HepG2 (cell line): ENCODE data around the gene SMIM30. TPM values are rescaled to one million over a fixed set of nuclear protein-coding genes. Genes with fewer than 3 reads are reported as not detected.

Experiments used
- ATAC-seq: fragments of 200-7000 bp; cut with Tn5 transposase; 3 replicates; pipeline ENCODE4 v1.9.1; 2020; ENCODE audit warnings: mild to moderate bottlenecking, moderate library complexity
- BruUV-seq: library from RNA; stranded (reverse); fragments of 400-500 nt; replicated peaks from 2 replicates; lab custom pipeline; 2021; lab: Mats Ljungman, UMichigan
- CTCF ChIA-PET: fragments of 300-600 bp; formaldehyde crosslinking; extraction: SDS; loops from one replicate; lab custom pipeline; 2021; ENCODE audit warnings: low total read pairs, inconsistent platforms, low intra/inter-chr PET ratio; lab: Yijun Ruan, JAX
- POLR2A ChIA-PET: fragments of 350-600 bp; sonication (Branson Sonifier 250); formaldehyde crosslinking; loops from one replicate; lab custom pipeline; 2020; ENCODE audit warnings: antibody characterized with exemption, inconsistent platforms; lab: Yijun Ruan, JAX
- DNase-seq: peaks from one replicate; pipeline ENCODE4 v3.0.0-alpha.2; 2015; ENCODE audit warnings: low spot score
- FAIRE-seq: peaks from 3 replicates; lab custom pipeline; 2011; peaks lifted over from hg19 to GRCh38; lab: Jason Lieb, UNC
- H2AFZ ChIP-seq: one replicate; pipeline ENCODE4 v1.6.1; 2011; ENCODE audit warnings: low read length, inconsistent platforms
- H3K27ac ChIP-seq: fragments of 300-600 bp; 3 replicates; pipeline ENCODE4 v1.8.0; 2011; ENCODE audit warnings: mixed run types, mild to moderate bottlenecking, mixed read lengths, low read length, inconsistent platforms; ENCODE audit not compliant: insufficient read depth; ENCODE audit errors: extremely low read length
- H3K27me3 ChIP-seq, 2 experiments: fragments of 200-600 bp in 1 of 2; 2 replicates in 1 of 2; 3 replicates in 1 of 2; pipeline versions ENCODE4 v1.6.0 to v1.8.0; 2011; ENCODE audit warnings: low read length in 2 of 2, mild to moderate bottlenecking in 2 of 2, moderate library complexity in 2 of 2, inconsistent platforms in 1 of 2; ENCODE audit not compliant: insufficient read depth in 2 of 2, control insufficient read depth in 1 of 2
- H3K36me3 ChIP-seq, 2 experiments: fragments of 200-600 bp in 1 of 2; replicated peaks in 1 of 2; 2 replicates in 1 of 2; 3 replicates in 1 of 2; pipeline versions ENCODE4 v1.5.1 to v1.8.0; 2011; ENCODE audit warnings: low read length in 2 of 2, inconsistent platforms in 1 of 2; ENCODE audit not compliant: insufficient read depth in 2 of 2, control insufficient read depth in 1 of 2
- H3K4me1 ChIP-seq: 2 replicates; pipeline ENCODE4 v1.5.1; 2012; ENCODE audit warnings: low read length, inconsistent platforms; ENCODE audit not compliant: insufficient read depth
- H3K4me2 ChIP-seq: 2 replicates; pipeline ENCODE4 v1.6.0; 2011; ENCODE audit warnings: low read depth, low read length, inconsistent platforms
- H3K4me3 ChIP-seq, 3 experiments: fragments of 200-600 bp in 1 of 3; sonication (generic), shearing (Covaris generic) in 1 of 3; replicated peaks in 1 of 3; 2 replicates each; pipeline ENCODE4 v1.5.1; 2011 to 2016; ENCODE audit warnings: low read length in 3 of 3, inconsistent platforms in 2 of 3, low read depth in 2 of 3, mild to moderate bottlenecking in 2 of 3, control low read depth in 1 of 3, mixed read lengths in 1 of 3; ENCODE audit not compliant: insufficient read depth in 1 of 3
- H3K79me2 ChIP-seq: one replicate; pipeline ENCODE4 v1.6.1; 2011; ENCODE audit warnings: low read length, inconsistent platforms; ENCODE audit not compliant: insufficient read depth
- H3K9ac ChIP-seq: 2 replicates; pipeline ENCODE4 v1.6.0; 2011; ENCODE audit warnings: mild to moderate bottlenecking, low read depth, low read length, inconsistent platforms; ENCODE audit not compliant: insufficient read depth
- H3K9me3 ChIP-seq: 2 replicates; pipeline ENCODE4 v1.5.1; 2012; ENCODE audit warnings: mild to moderate bottlenecking, low read length
- H4K20me1 ChIP-seq: 2 replicates; pipeline ENCODE4 v1.6.0; 2011; ENCODE audit warnings: inconsistent platforms, mild to moderate bottlenecking, low read length, moderate library complexity; ENCODE audit not compliant: insufficient read depth
- ELF3 ChIP-seq: IDR thresholded peaks from 2 replicates; pipeline ENCODE4 v1.6.1; 2016; ENCODE audit warnings: missing genetic modification reagents, missing compliant biosample characterization
- FOXC1 ChIP-seq: sonication (generic); formaldehyde crosslinking; IDR thresholded peaks from 2 replicates; pipeline ENCODE4 v1.8.0; 2022; ENCODE audit warnings: mild to moderate bottlenecking, missing genetic modification reagents, borderline replicate concordance
- FOXP1 ChIP-seq, 2 experiments: fragments of 450-650 bp in 1 of 2; IDR thresholded peaks; 2 replicates each; pipeline ENCODE4 v1.6.1; 2017 to 2018; ENCODE audit warnings: antibody characterized with exemption in 1 of 2
- HMG20A ChIP-seq: IDR thresholded peaks from 2 replicates; pipeline ENCODE4 v1.6.1; 2016; ENCODE audit warnings: borderline replicate concordance
- KLF6 ChIP-seq: IDR thresholded peaks from 2 replicates; pipeline ENCODE4 v1.8.0; 2016; ENCODE audit warnings: missing biosample characterization, missing genetic modification reagents
- MXD1 ChIP-seq: sonication (generic); formaldehyde crosslinking; IDR thresholded peaks from 2 replicates; pipeline ENCODE4 v1.4.0; 2020; ENCODE audit warnings: mild to moderate bottlenecking, missing genetic modification reagents
- NFATC3 ChIP-seq: sonication (generic); formaldehyde crosslinking; IDR thresholded peaks from 2 replicates; pipeline ENCODE4 v1.5.1; 2020; ENCODE audit warnings: mild to moderate bottlenecking, missing genetic modification reagents
- RAD21 ChIP-seq: fragments of 450-650 bp; formaldehyde crosslinking; IDR thresholded peaks from 2 replicates; pipeline ENCODE4 v1.5.0; 2020; ENCODE audit warnings: mild to moderate bottlenecking
- SMYD3 ChIP-seq: sonication (generic); formaldehyde crosslinking; IDR thresholded peaks from 2 replicates; pipeline ENCODE4 v1.8.1; 2023; ENCODE audit warnings: mild to moderate bottlenecking, missing genetic modification reagents
- THRA ChIP-seq: sonication (generic); formaldehyde crosslinking; IDR thresholded peaks from 2 replicates; pipeline ENCODE4 v1.4.0; 2020; ENCODE audit warnings: missing genetic modification reagents, borderline replicate concordance
- YEATS4 ChIP-seq: sonication (generic); formaldehyde crosslinking; IDR thresholded peaks from 2 replicates; pipeline ENCODE4 v1.4.0; 2020; ENCODE audit warnings: missing genetic modification reagents, borderline replicate concordance
- ZBTB39 ChIP-seq: sonication (generic); formaldehyde crosslinking; IDR thresholded peaks from 2 replicates; pipeline ENCODE4 v1.5.0; 2020; ENCODE audit warnings: missing genetic modification reagents
- ZBTB4 ChIP-seq: sonication (generic); formaldehyde crosslinking; IDR thresholded peaks from 2 replicates; pipeline ENCODE4 v1.4.0; 2020; ENCODE audit warnings: missing genetic modification reagents, mild to moderate bottlenecking, borderline replicate concordance
- ZNF138 ChIP-seq: sonication (generic); formaldehyde crosslinking; IDR thresholded peaks from 2 replicates; pipeline ENCODE4 v1.5.0; 2020; ENCODE audit warnings: mild to moderate bottlenecking, low read depth, missing genetic modification reagents
- ZNF414 ChIP-seq: sonication (generic); formaldehyde crosslinking; IDR thresholded peaks from 2 replicates; pipeline ENCODE4 v1.5.0; 2020; ENCODE audit warnings: missing genetic modification reagents
- ZSCAN31 ChIP-seq: sonication (generic); formaldehyde crosslinking; IDR thresholded peaks from 2 replicates; pipeline ENCODE4 v1.5.0; 2020; ENCODE audit warnings: low read depth, mild to moderate bottlenecking, missing genetic modification reagents
- WGBS: methylation state at CpG from one replicate; pipeline ENCODE4 v1.1.6; 2017; ENCODE audit warnings: low lambda C conversion rate; 5-methylcytosine and 5-hydroxymethylcytosine counted together
- in situ Hi-C: cut with HindIII; loops from 2 replicates; pipeline ENCODE4 v1.10.0; 2017; ENCODE audit warnings: low pct_unique_long_range_greater_than_20kb; ENCODE audit not compliant: extremely low pct_ligation_motif_present
- intact Hi-C: fragments of 100-400 bp; cut with micrococcal nuclease; formaldehyde crosslinking; loops from one replicate; pipeline ENCODE4 v1.10.0; 2022; ENCODE audit not compliant: unreplicated experiment
- polyA plus RNA-seq, 8 experiments: library from polyadenylated mRNA; depleted of rRNA in 3 of 8; stranded (reverse) in 7 of 8; unstranded in 1 of 8; fragments of >200 nt; fragmentation: Illumina TruSeq in 4 of 8; extraction: Trizol in 4 of 8; gene quantifications; 2 replicates each; pipeline versions ENCODE4 v1.2.1 to v1.2.3, GENCODE V29; 2011 to 2016; ENCODE audit warnings: low read depth in 4 of 8, missing spikeins in 1 of 8, mixed read lengths in 1 of 8; ENCODE audit not compliant: insufficient read depth in 1 of 8
- total RNA-seq, 5 experiments: library from RNA; depleted of rRNA; stranded (reverse); fragments of >200 nt; fragmentation: Illumina TruSeq; extraction: Trizol; gene quantifications; 2 replicates each; pipeline ENCODE4 v1.2.3, GENCODE V29; 2016; ENCODE audit warnings: low read depth in 1 of 5

The SMIM30 gene
- total and polyA plus RNA-seq, 2 of the 13 experiments (the other 11 are each of a cell fraction or from before 2014, with no cell fraction given), result 23.5 to 25.2 TPM

GRCh38 chr7:113125728-113126127, 7.4 kb upstream of the SMIM30 start:
- DNase-seq (no peak), ATAC-seq (no peak), FAIRE-seq (no peak)
- CTCF ChIA-PET, result no interaction called here
- WGBS, result 55% methylated on average over 2 of the region's 2 CpGs
- in situ Hi-C loops (no loop called here), intact Hi-C loops (no loop called here)
- H3K4me1 ChIP-seq, result no peaks in the 10 kb centered on the region
- POLR2A ChIA-PET, result no interaction called here
- no peak overlapping the region for H3K9ac ChIP-seq
- H3K4me3 ChIP-seq, result no peak overlapping the region
- H3K79me2 ChIP-seq, result no peaks in the 10 kb centered on the region
- TF ChIP-seq MXD1 (CRISPR knock-in tag), result no peak
- no peak for TF ChIP-seq NFATC3 (CRISPR knock-in tag)
- no peak for TF ChIP-seq ELF3 (CRISPR knock-in tag)
- no peak for TF ChIP-seq ZNF414 (CRISPR knock-in tag)
- TF ChIP-seq ZBTB4 (CRISPR knock-in tag), result no peak
- no peak for TF ChIP-seq RAD21 (CRISPR knock-in tag)
- no peak for TF ChIP-seq YEATS4 (CRISPR knock-in tag)
- TF ChIP-seq ZBTB39 (CRISPR knock-in tag), result no peak
- no peak for TF ChIP-seq ZSCAN31 (CRISPR knock-in tag)
- TF ChIP-seq SMYD3, result no peak
- no peak for TF ChIP-seq HMG20A (CRISPR knock-in tag)
- no peak for TF ChIP-seq KLF6 (CRISPR knock-in tag)
- no peak for TF ChIP-seq ZNF138 (CRISPR knock-in tag)
- no peak for TF ChIP-seq FOXC1
- no peak for TF ChIP-seq THRA (CRISPR knock-in tag)
- no peak for TF ChIP-seq FOXP1 (IDR thresholded peaks at IDR 0.05)
- no peak for TF ChIP-seq FOXP1 (CRISPR knock-in tag; IDR thresholded peaks at IDR 0.05)
- H3K27ac ChIP-seq, result no peak overlapping the region
- H3K4me2 ChIP-seq, result no peak overlapping the region
- BruUV-seq, result no TSS peak
- peaks cover 0 to 5% of the 10 kb centered on the region in 2 experiments; a peak in 1 of 5 replicates for H3K27me3 ChIP-seq
- H2AFZ ChIP-seq, result no peak overlapping the region
- H4K20me1 ChIP-seq, result no peaks in the 10 kb centered on the region
- no peaks in the 10 kb centered on the region for H3K9me3 ChIP-seq
- H3K36me3 ChIP-seq, result no peaks in the 10 kb centered on the region
